Measurements from ENCODE around the gene PRDM12.

PRDM12 gene

DNA sequence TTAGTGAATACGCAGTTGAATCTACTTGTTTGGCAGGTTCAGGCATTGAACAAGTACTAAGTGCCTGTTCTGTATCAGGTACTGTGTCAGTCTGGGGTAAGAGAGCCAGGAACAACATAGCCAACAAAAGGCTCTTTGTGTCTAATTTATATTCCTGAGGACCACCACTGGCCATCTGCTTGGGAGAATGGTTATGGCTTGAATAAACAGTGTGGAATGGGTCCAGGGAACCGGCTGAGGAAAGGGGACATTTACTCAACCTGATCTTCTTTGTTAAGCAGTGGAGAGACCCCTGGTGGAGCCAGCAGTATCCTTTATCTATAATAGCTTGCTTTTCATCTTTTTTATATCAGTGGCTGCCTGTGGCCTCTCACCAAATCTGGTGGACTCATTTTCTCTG is 67.7 kb downstream of the PRDM12 start:
- DNase-seq: no peak
